HepG2 (cell line): Measurements from ENCODE around the gene LRRC28. TPM values are rescaled to one million over a fixed set of nuclear protein-coding genes. Genes with fewer than 3 reads are reported as not detected.

ENCODE experiments used
- ETV5 ChIP-seq: IDR thresholded peaks from 2 replicates; pipeline ENCODE4 v1.6.1; 2018; ENCODE audit warnings: missing biosample characterization, missing genetic modification reagents, inconsistent platforms, borderline replicate concordance
- HNF1A ChIP-seq, 2 experiments: sonication (generic) in 1 of 2; formaldehyde crosslinking in 1 of 2; IDR thresholded peaks; 2 replicates each; pipeline versions ENCODE4 v1.4.0 to v1.6.1; 2016 to 2020; ENCODE audit warnings: borderline replicate concordance in 1 of 2, low read depth in 1 of 2, mild to moderate bottlenecking in 1 of 2, missing genetic modification reagents in 1 of 2
- HOXA9 ChIP-seq: sonication (generic); formaldehyde crosslinking; IDR thresholded peaks from 2 replicates; pipeline ENCODE4 v1.8.1; 2022; ENCODE audit warnings: missing genetic modification reagents, mild to moderate bottlenecking, moderate library complexity, borderline replicate concordance
- MBNL3 ChIP-seq: fragments of 250-450 bp; sonication (Bioruptor Pico); conservative IDR thresholded peaks from 2 replicates; pipeline ENCODE4 v1.8.0; 2022; ENCODE audit warnings: mild to moderate bottlenecking, inconsistent platforms
- NFE2 ChIP-seq: sonication (generic); formaldehyde crosslinking; IDR thresholded peaks from 2 replicates; pipeline ENCODE4 v1.4.0; 2020; ENCODE audit warnings: missing genetic modification reagents
- RELA ChIP-seq: sonication (generic); formaldehyde crosslinking; IDR thresholded peaks from 2 replicates; pipeline ENCODE4 v1.4.0; 2020; ENCODE audit warnings: missing genetic modification reagents
- TAF15 ChIP-seq: fragments of 200-400 bp; formaldehyde crosslinking; IDR thresholded peaks from one replicate; pipeline ENCODE4 v1.6.1; 2018; ENCODE audit warnings: mild to moderate bottlenecking, low read depth, low read length; ENCODE audit not compliant: poor library complexity, severe bottlenecking
- ZBTB26 ChIP-seq: IDR thresholded peaks from 2 replicates; pipeline ENCODE4 v1.6.1; 2016; ENCODE audit warnings: missing compliant biosample characterization, missing genetic modification reagents, borderline replicate concordance
- ZMYM4 ChIP-seq: sonication (generic); formaldehyde crosslinking; IDR thresholded peaks from 2 replicates; pipeline ENCODE4 v1.8.1; 2023; ENCODE audit warnings: mild to moderate bottlenecking, missing genetic modification reagents
- ZNF234 ChIP-seq: sonication (generic); formaldehyde crosslinking; conservative IDR thresholded peaks from 2 replicates; pipeline ENCODE4 v1.5.1; 2020; ENCODE audit warnings: mild to moderate bottlenecking, missing genetic modification reagents
- ZNF280D ChIP-seq: sonication (generic); formaldehyde crosslinking; IDR thresholded peaks from 2 replicates; pipeline ENCODE4 v1.5.1; 2020; ENCODE audit warnings: mild to moderate bottlenecking, missing genetic modification reagents
- ZNF281 ChIP-seq: sonication (generic); formaldehyde crosslinking; IDR thresholded peaks from 2 replicates; pipeline ENCODE4 v1.4.0; 2020; ENCODE audit warnings: missing genetic modification reagents, borderline replicate concordance
- ZNF33B ChIP-seq: sonication (generic); formaldehyde crosslinking; IDR thresholded peaks from 2 replicates; pipeline ENCODE4 v1.5.1; 2020; ENCODE audit warnings: mild to moderate bottlenecking, missing genetic modification reagents
- ZNF382 ChIP-seq: sonication (generic); formaldehyde crosslinking; IDR thresholded peaks from 2 replicates; pipeline ENCODE4 v1.5.0; 2020; ENCODE audit warnings: missing genetic modification reagents, mild to moderate bottlenecking, borderline replicate concordance
- ZNF83 ChIP-seq: sonication (generic); formaldehyde crosslinking; IDR thresholded peaks from 2 replicates; pipeline ENCODE4 v1.4.0; 2020; ENCODE audit warnings: missing genetic modification reagents, mild to moderate bottlenecking, borderline replicate concordance
- polyA plus RNA-seq, 8 experiments: library from polyadenylated mRNA; depleted of rRNA in 3 of 8; stranded (reverse) in 7 of 8; unstranded in 1 of 8; fragments of >200 nt; fragmentation: Illumina TruSeq in 4 of 8; extraction: Trizol in 4 of 8; gene quantifications; 2 replicates each; pipeline versions ENCODE4 v1.2.1 to v1.2.3, GENCODE V29; 2011 to 2016; ENCODE audit warnings: low read depth in 4 of 8, missing spikeins in 1 of 8, mixed read lengths in 1 of 8; ENCODE audit not compliant: insufficient read depth in 1 of 8
- total RNA-seq, 5 experiments: library from RNA; depleted of rRNA; stranded (reverse); fragments of >200 nt; fragmentation: Illumina TruSeq; extraction: Trizol; gene quantifications; 2 replicates each; pipeline ENCODE4 v1.2.3, GENCODE V29; 2016; ENCODE audit warnings: low read depth in 1 of 5

The LRRC28 gene
- total and polyA plus RNA-seq, 2 of the 13 experiments (the other 11 are each of a cell fraction or from before 2014, with no cell fraction given), result 17.5 to 21.3 TPM

- TF ChIP-seq HNF1A (IDR thresholded peaks at IDR 0.05; ENCODE audit: low read depth) (no peak), HNF1A (CRISPR knock-in tag; IDR thresholded peaks at IDR 0.05; ENCODE audit: borderline replicate concordance) (peak; percentile 40; the same call in 1 of the 2 replicates), NFE2 (no peak), ZNF280D (CRISPR knock-in tag) (no peak), ZBTB26 (CRISPR knock-in tag) (peak; percentile 18; the same call in 1 of the 2 replicates), ZNF382 (CRISPR knock-in tag) (no peak), MBNL3 (CRISPR knock-in tag) (no peak), HOXA9 (CRISPR knock-in tag) (no peak), ZMYM4 (CRISPR knock-in tag) (peak; percentile 96), RELA (CRISPR knock-in tag) (no peak; the same call in 1 of the 2 replicates), TAF15 (no peak), ZNF234 (CRISPR knock-in tag) (peak; percentile 77; the same call in 1 of the 2 replicates), ETV5 (CRISPR knock-in tag) (no peak; the same call in 1 of the 2 replicates), ZNF281 (CRISPR knock-in tag) (no peak; the same call in 1 of the 2 replicates), ZNF33B (CRISPR knock-in tag) (no peak), ZNF83 (CRISPR knock-in tag) (0 out of 2 replicates have a peak, but pooled peaks have one; percentile 53)
Measured at GRCh38 chr15:99250857-99251841, at the start of gene LRRC28 (continued).
